EL (cell line): ENCODE results near the gene PIK3R3.
"Not testable (repeated sequence)": the region's sequence is repeated elsewhere in the genome, so short reads cannot be mapped to it uniquely, and the experiment has no call there.

Source experiments
- DNase-seq: peaks from one replicate; pipeline ENCODE4 v3.0.0-alpha.2; 2016

PIK3R3 gene

GRCh38 chr1:46099215-46099614 is 33.2 kb downstream of the PIK3R3 start:
- DNase-seq = no peak

DNA sequence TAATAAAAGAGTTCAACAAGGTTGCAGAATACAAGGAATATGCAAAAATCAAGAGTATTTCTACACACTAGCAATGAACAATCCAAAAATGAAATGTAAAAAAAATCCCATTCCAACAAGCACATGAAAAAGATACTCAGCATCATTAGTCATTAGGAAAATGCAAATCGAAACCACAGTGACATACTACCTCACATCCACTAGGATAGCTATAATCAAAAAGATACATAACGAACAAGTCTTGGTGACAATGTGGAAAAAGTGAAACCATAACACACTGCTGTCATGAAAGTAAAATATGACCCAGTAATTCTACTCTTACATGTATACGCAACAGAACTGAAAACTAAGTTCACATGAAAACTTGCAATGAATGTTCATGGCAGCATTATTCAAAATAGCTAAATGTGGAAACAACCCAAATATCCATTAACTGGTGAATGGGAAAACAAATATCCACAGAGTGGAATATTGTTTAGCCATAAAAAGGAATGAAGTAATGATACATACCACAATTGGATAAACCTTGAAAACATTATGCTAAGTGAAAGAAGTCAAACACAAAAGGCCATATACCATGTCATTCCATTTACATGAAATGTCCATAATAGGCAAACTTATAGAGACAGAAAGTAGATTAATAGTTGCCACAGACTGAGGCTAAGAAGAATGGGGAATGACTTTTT is 34.3 kb downstream of the PIK3R3 start:
- DNase-seq = no peak

DNA sequence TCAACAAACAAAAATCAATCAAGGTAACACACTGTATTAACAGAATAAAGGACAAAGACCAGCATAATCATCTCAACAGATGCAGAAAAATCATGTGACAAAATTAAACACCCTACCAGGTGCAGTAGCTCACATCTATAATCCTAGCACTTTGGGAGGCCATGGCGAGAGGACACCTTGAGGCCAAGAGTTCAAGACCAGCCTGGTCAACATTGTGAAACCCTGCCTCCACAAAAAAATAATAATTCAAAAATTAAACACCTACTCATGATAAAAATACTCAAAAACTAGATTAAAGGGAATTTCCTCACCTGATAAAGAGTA is 35.3 kb downstream of the PIK3R3 start:
- DNase-seq = no peak

- no peak for DNase-seq
Observed at GRCh38 chr1:46096269-46097148, 35.9 kb downstream of the PIK3R3 start.

DNA sequence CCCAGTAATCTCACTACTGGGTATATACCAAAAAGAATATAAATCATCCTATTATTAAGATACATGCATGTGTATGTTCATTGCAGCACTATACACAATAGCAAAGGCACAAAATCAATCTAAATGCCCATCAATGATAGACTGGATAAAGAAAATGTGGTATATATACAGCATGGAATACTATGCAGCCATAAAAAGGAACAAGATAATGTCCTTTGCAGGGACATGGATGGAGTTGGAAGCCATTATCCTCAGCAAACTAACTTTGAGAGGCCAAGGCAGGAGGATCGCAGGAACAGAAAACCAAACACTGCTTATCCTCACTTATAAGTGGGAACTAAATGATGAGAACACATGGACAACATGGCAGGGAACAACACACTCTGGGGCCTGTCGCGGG is 37.3 kb downstream of the PIK3R3 start:
- DNase-seq = not testable (repeated sequence)

DNA sequence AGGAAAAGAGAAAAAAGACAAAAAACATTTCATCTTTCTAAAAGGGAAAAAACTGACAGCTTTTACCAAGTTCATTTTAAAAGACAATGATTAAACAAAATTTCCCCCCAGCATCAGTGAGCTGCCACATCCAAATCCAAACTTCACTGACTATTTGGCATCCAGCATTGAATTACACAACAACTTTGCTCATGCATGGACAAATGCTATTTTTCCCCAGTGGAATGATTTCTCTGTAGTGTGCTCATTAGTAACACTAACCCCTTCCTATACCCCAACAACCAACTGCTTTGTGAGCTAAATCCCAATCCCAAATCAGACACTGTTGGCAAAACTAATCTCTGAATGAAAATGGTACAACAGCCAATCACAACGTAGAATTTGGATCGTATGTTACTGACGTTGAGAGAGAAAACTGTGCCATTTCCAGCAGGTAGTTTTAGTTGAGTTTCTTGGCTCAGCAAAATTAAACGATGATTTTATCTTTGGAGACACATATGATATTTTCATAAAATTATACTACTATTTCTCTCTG is 37.9 kb downstream of the PIK3R3 start:
- no peak for DNase-seq

GRCh38 chr1:46093832-46094231 is 38.6 kb downstream of the PIK3R3 start:
- DNase-seq = not testable (repeated sequence)

DNA sequence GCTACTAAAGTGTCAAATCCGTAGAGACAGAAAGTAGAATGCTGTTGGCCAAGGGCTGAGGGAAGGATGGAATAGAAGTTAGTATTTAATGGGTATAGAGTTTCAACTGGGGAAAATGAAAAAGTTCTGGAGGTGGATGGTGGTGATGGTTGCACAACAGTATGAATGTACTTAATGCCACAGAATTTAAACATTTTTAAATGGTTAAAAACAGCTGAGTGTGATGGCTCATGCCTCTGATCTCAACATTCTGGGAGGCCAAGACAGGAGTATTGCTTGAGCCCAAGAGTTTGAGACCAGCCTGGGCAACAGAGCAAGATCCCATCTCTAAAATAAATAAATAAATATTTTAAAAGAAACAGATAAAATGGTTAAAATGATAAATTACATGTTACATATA is 44.5 kb downstream of the PIK3R3 start:
- no peak for DNase-seq

DNA sequence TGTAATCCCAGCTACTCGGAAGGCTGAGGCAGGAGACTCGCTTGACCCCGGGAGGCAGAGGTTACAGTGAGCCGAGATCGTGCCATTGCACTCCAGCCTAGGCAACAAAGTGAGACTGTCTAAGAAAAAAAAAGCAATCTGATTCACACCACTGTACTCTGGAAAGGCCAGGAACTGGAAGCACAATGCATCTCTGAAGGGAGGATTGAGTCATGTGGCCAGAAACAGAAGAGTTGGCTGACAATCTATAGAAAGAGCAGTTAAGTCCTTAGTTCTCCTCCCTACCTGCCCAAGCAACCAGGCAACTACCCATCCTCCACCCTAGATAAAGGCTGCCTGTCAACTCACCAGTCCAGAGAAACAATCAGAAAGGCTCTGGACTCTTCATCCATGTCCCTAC is 45.9 kb downstream of the PIK3R3 start:
- DNase-seq = no peak

GRCh38 chr1:46084553-46085451 is 47.6 kb downstream of the PIK3R3 start:
- DNase-seq = peak; percentile 41

DNA sequence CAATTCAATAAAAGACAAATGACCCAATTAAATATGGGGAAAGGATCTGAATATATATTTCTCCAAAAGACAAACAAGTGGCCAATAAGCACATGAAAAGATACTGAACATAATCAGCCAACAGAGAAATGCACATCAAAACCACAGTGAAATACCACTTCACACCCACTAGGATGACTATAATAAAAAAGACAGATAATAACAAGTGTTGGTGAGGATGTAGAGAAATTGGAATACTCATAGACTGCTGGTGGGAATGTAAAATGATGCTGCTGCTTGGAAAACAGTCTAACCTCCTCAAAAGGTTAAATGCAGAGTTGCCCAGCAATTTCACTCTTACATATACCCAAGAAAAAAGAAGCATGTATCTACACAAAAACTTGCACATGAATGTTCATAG is 48.9 kb downstream of the PIK3R3 start:
- no peak for DNase-seq

- no peak for DNase-seq
Observed at GRCh38 chr1:46081619-46082018, 50.8 kb downstream of the PIK3R3 start.

DNA sequence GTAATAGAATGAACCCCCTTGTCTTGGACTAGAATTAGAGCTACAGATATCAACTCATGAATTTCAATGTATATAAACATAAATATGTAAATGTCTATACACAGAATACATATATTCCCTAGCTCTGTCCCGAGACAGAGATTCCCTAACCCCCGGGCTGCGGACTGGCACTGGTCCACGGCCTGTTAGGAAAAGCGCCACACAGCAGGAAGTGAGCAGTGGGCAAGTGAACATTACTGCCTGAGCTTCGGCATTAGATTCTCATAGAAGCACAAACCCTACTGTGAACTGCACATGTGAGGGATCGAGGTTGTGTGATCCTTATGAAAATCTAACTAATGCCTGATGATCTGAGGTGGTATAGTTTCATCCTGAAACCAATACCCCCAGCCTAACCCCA is 51.2 kb downstream of the PIK3R3 start:
- DNase-seq = no peak

DNA sequence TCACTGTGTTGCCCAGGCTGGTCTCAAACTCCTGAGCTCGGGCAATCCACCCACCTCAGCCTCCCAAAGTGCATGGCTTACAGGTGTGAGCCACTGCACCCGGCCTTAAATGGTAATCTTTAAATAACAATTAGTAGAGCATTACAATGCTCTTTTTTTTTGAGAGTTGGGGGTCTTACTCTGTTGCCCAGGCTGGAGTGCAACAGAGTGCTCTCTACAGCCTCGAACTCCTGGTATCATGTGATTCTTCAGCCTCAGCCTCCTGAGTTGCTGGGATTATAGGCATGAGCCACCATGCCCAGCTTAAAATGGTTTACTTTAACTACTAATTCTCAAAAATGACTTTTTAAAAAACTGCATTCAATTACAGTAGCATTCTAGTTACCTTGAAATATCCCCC is 52.2 kb downstream of the PIK3R3 start:
- DNase-seq = no peak

DNA sequence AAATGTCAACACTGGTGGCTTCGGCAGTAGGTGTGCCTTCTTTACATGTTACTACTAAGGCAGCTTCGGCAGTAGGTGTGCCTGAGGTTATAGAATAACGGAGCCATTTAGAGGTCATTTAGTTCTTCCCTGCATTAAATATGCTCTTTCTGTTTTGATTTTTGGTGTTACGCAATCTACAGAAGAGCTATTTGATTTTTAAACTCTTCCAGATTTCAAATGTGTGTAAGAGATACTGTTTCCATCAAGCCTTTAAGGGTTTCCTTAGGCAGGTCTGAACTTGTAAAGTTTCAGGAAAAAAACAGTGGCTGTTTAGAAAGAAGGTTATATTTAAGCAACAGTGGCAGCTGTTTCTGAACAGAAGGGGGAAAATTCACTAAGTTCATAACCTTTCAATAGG is 54.8 kb downstream of the PIK3R3 start:
- DNase-seq = no peak

DNA sequence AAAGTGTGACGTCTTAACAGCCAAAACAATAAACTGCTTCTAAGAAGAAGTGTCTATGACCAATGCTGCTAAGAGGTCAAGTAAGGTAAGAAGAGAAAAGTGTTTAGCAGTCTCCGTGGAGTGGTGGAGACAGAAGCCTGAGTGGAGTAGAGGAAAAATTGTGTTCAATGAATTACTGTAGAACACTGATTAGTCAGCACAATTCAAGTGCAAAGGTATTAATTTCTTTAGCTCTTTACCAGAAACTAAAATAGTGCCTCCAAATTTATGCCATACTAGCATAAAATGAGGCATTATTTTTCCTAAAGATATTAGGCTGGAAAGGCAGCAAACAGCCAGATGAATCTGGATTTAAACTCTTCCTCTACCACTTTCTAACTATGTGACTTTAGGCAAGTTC is 56.1 kb downstream of the PIK3R3 start:
- DNase-seq = no peak

DNA sequence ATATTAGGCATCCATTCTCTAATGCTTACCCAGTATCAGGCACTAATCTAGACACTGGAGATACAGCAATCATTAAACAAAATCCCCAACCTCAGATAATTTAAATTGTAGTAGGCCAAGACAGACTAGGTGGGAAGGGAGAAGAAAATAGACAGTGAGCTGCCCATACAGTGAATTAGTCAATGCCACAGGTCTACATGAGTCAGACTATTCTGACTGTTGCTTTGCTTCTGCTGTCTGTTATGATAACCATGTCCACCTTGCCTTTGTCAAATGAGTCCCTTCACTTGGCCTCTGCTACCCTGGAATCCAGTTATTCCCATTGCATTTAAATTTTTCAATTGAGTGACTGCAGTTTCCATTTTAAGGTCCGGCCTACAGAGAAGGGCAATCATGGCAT is 59.5 kb downstream of the PIK3R3 start:
- no peak for DNase-seq

DNA sequence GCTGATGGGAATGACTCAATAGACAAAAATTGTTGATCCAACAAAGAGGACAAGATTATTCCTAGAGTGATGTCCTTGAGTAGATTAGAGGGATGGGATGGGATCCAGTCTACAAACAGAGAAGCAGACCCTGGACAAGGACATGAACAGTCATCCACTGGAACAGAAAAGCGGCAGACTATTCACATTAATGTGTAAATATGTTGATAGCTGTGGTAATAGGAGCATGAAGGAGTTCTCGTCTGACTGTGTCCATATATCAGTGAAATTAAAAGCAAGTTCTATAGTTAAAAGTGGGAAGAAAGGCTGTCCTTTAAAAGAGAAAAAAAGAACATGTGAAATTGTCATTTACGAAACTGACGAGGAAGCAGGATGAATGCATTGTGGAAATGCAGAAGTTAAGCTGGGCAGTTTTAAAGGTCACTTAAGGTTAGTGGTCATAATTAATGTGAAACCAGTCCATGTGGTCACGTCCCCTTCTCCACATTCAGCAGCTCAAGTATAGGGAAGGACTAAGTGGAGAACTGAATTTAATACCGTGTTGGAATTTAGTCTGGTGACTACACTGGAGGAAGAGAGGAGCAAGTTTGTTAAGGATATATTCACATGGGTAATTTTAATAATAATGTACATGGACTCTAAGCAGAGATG is 62.1 kb downstream of the PIK3R3 start:
- no peak for DNase-seq

- no peak for DNase-seq
Observed at GRCh38 chr1:46068525-46068924, 63.9 kb downstream of the PIK3R3 start.

DNA sequence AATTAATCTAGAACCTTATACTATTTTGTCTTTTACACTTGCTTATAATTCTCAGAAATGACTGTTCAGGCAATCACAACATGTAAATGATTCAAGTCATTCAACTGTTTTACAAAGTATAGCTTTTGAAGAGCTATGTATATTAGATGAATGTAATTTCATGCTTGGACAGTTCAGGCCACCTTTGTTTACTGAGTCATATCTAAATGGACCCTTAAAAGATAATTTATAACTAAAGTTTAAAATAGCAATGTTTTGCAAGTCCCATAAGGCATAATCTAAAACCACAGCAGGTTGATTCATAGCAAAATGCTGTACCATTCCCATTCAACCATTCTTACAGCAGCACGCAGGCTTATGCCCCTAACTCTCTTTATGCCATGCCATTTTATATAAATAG is 64.8 kb downstream of the PIK3R3 start:
- DNase-seq = no peak

DNA sequence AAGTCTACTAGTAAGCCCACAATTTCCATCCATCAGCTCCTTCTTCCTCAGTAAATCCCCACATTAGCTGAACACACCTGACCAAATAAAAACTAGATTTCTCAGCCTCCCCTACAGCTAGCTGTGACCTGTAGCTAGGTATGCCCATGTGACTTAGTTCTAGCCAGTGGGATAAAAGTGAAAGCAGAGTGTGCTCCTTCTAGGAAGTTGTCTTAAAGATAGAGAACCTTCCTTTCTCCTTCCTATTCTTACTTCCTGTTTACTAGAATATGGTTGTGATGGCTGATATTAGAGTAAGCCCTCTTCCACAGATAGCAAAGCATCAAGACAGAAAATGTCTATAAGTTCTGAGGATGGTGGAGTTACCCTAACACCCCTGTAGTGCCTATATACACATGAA is 67.0 kb downstream of the PIK3R3 start:
- DNase-seq = peak; percentile 10

GRCh38 chr1:46064708-46065107 is 67.7 kb downstream of the PIK3R3 start:
- DNase-seq = no peak
